HG03196 (cell line): ENCODE data around the gene ZNF708.
"Not testable (repeated sequence)": the region's sequence is repeated elsewhere in the genome, so short reads cannot be mapped to it uniquely, and the experiment has no call there.

Source experiments
- ATAC-seq: cut with Tn5 transposase; IDR thresholded peaks from one replicate; pipeline ENCODE4 v1.9.1; 2021; ENCODE audit not compliant: unreplicated experiment

Gene ZNF708

GRCh38 chr19:21328885-21329605 is at the start of gene ZNF708:
Gene ZNF708 (minus strand): TSS chr19:21329410. CDS start chr19:21329212, 198 bp downstream.
- ATAC-seq: peak; percentile 99

DNA sequence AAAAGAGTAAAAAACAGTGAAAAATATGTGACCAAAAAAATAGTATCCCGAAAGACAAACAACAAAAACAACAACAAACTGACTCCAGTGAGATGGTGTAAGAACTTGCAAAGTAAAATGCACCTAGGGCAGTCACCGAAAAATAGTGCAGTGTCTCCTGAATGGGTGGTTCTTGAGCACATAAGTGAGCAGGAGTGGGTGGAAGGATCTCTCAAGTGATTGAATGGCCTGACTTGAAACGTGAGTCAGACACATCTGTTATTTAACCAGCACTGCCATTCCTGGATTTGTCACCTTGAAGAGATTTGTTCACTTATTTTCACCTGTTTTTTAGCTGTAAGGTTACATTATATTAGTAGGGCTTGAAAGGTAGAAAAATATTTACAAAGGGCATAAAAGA is 33.1 kb upstream of the ZNF708 start:
- ATAC-seq: no peak

DNA sequence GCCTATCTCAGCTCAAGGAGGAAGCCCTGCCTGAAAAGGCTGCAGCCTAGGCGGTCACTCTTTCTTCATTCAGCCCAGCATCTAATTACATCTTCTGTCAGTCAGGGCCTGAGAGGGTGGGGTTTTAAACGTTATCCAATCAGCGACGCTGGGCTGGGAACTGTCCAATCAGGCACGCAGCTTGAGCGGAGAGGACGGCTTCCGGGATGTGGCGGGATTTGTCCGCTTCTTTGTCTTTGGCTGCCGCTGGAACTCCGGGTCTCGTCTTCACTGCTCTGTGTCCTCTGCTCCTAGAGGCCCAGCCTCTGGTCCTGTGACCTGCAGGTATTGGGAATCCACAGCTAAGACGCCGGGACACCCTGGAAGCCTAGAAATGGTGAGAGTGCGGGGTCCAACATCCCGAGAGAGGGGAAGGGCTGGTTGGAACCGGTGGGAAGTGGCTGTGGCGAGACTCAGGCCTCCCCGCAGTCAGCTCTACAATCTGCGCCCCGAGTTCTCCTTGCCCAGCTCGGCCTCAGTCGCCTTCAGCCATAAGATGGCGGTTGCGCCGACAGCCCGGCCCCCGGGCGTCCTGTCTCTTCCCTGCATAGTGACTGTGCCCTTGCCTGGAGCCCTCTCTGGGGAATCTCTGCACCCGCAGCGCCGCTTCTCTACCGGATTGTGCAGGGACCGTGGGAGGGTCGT is 29.7 kb upstream of the ZNF708 start, which contains the start of gene ZNF738:
Gene ZNF738, plus strand, starts transcription at position 233 of the 684 bp plus-strand sequence. Its CDS starts 141 bp downstream, at position 374.
- ATAC-seq: peak; percentile 89

GRCh38 chr19:21352830-21353229 is 23.6 kb upstream of the ZNF708 start:
- ATAC-seq: no peak

DNA sequence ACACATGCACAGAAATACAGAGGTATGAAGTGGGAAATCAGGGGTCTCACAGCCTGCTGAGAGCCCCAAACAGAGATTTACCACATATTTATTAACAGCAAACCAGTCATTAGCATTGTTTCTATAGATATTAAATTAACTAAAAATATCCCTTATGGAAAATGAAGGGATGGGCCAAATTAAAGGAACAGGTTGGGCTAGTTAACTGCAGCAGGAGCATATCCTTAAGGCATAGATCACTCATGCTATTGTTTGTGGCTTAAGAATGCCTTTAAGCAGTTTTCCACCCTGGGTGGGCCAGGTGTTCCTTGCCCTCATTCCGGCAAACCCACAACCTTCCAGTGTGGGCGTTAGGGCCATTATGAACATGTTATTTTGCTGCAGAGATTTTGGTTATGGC is 15.6 kb upstream of the ZNF708 start:
- not testable (repeated sequence) for ATAC-seq

- ATAC-seq: no peak
Observed at GRCh38 chr19:21335721-21336120, 6.5 kb upstream of the ZNF708 start.

GRCh38 chr19:21328406-21328805 is 804 bp downstream of the ZNF708 start:
- no peak for ATAC-seq

DNA sequence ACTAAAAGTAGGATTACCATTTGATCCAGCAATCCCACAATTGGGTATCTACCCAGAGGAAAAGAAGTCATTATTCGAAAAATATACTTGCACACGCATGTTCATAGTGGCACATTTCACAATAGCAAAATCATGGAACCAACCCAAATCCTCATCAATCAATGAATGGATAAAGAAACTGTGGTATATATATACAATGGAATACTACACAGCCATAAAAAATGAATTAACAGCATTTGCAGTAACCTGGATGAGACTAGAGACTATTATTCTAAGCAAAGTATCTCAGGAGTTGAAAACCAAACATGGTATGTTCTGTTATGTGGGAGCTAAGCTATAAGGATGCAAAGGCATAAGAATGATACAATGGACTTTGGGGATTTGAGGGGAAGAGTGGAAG is 3.0 kb downstream of the ZNF708 start:
- ATAC-seq: no peak

- no peak for ATAC-seq
Observed at GRCh38 chr19:21323000-21323399, 6.2 kb downstream of the ZNF708 start.

DNA sequence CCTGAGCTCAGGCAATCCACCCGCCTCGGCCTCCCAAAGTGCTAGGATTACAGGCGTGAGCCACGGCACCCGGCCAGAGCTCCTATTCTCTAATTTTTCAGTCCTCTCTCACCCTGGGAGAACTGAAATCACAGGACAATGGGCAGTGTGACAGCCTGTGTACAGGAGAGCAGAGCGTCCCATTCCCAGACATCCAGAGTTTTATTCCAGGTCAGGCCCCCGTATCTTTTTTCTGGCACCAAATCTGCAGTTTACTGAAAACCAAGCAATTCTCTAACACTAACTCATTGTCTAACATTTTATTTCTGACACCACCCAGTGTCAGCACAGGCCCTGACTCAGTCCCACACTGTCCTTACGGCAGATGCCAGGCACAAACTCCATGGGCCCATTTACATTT is 6.7 kb downstream of the ZNF708 start:
- no peak for ATAC-seq

DNA sequence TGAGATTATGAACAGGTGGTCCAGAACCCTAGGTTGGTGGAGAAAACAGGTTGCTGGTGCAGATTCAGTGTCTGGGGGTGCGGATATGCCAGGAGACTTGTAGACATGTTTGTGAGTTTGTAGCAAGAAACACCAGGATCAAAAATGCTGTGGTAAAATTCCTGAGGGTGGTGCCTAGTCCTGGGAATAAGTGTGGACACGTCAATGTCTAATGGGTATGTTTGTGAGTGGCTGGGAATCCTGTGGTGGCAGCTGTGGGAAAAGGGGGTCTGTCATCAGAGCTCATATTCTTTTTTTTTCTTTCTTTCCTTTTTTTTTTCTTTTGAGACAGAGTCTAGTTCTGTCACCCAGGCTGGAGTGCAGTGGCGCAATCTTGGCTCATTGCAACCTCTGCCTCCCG is 7.2 kb downstream of the ZNF708 start:
- ATAC-seq: no peak

GRCh38 chr19:21321134-21321533 is 8.1 kb downstream of the ZNF708 start:
- no peak for ATAC-seq

GRCh38 chr19:21317821-21318220 is 11.4 kb downstream of the ZNF708 start:
- ATAC-seq: no peak

GRCh38 chr19:21314676-21315075 is 14.5 kb downstream of the ZNF708 start:
- ATAC-seq: no peak

DNA sequence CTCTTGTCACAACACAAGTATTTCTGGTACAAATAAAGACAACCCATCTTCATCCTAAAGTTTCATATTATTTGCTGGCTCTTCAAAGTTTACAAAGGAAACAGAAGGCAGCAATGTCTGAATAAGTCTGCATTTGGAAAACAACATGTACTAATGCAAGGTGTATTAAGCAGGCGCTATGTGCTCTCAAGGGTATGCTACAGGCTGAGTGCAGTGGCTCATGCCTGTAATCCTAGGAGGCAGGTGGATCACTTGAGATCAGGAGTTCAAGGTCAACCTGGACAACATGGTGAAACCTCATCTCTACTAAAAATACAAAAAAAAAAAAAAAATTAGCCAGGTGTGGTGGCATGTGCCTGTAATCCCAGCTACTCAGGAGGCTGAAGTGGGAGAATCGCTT is 16.4 kb downstream of the ZNF708 start:
- ATAC-seq: not testable (repeated sequence)

DNA sequence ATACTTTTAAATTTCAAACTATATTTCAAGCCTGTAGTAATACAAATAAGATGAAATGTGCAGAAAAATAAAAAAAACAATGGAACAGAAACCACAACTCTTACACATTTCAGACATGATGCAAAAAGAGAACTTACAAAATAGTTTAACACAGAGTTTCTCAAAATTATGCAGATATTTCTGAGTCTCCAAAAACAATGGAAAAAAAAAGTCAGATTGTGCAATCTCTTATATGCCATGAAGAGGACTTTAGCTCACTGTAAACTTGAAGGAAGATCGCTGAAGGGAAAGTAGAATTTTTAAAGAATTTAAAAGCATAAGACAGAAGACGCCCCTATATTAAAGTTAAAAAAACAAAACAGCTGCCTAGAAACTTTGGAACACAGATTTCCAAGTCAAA is 20.4 kb downstream of the ZNF708 start:
- no peak for ATAC-seq

DNA sequence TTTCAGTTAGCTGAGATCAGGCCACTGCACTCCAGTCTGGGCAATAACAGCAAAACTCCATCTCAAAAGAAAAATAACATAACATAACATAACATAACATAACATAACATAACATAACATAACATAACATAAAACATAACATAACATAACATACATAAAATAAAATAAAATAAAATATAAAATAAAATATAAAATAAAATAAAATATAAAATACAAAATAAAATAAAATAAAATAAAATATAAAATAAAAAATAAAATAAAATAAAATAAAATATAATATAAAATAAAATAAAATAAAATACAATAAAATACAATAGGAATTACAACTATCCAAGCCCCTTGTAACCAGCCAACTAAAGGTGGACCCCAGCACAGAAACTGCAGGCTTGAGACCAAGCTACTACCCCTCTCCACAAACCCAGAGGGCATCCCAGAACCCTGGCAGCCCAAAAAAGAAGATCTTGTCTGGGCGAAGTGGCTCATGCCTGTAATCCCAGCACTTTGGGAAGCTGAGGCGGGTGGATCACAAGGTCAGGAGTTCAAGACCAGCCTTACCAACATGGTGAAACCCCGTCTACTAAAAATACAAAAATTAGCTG is 22.2 kb downstream of the ZNF708 start:
- not testable (repeated sequence) for ATAC-seq

DNA sequence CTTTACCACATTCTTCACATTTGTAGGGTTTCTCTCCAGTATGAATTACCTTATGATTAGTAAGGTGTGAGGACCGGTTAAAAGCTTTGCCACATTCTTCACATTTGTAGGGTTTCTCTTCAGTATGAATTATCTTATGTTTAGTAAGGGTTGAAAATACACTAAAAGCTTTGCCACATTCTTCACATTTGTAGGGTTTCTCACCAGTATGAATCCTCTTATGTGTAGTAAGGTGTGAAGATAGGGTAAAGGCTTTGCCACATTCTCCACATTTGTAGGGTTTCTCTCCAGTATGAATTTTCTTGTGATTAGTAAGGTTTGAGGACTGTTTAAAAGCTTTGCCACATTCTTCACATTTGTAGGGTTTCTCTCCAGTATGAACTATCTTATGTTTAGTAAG is 35.4 kb downstream of the ZNF708 start:
- not testable (repeated sequence) for ATAC-seq

DNA sequence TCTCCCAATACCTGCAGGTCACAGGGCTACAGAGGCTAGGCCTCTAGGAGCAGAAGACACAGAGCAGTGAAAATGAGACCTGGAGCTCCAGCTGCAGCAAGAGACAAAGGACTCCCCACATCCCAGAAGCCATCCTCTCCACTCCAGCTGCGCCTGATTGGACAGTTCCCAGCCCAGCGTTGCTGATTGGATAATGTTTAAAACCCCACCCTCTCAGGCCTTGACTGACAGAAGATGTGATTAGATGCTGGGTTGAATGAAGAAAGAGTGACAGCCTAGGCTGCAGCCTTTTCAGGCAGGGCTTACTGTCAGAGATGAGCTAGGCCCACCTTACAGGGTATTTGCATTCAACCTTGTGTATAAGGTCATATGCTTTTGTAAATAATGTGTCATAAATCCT is 59.4 kb downstream of the ZNF708 start:
- ATAC-seq: no peak

GRCh38 chr19:21264891-21265290 is 64.3 kb downstream of the ZNF708 start:
- ATAC-seq: no peak

DNA sequence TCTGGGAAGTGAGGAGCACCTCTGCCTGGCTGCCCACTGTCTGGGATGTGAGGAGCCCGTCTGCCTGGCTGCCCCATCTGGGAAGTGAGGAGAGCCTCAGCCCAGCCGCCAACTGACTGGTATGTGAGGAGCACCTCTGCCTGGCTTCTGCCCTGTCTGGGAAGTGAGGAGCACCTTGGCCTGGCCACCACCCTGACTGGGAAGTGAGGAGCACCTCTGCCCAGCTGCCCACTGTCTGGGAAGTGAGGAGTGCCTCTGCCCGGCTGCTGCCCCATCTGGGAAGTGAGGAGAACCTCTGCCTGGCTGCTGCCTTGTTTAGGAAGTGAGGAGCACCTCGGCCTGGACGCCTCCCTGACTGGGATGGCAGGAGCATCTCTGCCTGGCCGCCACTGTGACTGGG is 64.8 kb downstream of the ZNF708 start:
- ATAC-seq: no peak

GRCh38 chr19:21260848-21261381 is 68.3 kb downstream of the ZNF708 start:
- not testable (repeated sequence) for ATAC-seq
